Tibial nerve (tissue), 3 donors: ENCODE measurements around the gene WDR27.

Source experiments
- CTCF ChIP-seq, 5 experiments: fragments of 200-600 bp in 3 of 5; fragments of 450-650 bp in 2 of 5; sonication (generic) in 3 of 5; IDR thresholded peaks; one replicate each; pipeline ENCODE4 v1.5.1; 2016 to 2019; ENCODE audit warnings: antibody characterized with exemption in 5 of 5, mild to moderate bottlenecking in 3 of 5, moderate library complexity in 2 of 5
- POLR2A ChIP-seq, 2 donors: fragments of 450-650 bp; IDR thresholded peaks; one replicate each; pipeline ENCODE4 v1.6.1; 2017; ENCODE audit warnings: antibody characterized with exemption in 2 of 2, mild to moderate bottlenecking in 2 of 2, moderate library complexity in 2 of 2

DNA sequence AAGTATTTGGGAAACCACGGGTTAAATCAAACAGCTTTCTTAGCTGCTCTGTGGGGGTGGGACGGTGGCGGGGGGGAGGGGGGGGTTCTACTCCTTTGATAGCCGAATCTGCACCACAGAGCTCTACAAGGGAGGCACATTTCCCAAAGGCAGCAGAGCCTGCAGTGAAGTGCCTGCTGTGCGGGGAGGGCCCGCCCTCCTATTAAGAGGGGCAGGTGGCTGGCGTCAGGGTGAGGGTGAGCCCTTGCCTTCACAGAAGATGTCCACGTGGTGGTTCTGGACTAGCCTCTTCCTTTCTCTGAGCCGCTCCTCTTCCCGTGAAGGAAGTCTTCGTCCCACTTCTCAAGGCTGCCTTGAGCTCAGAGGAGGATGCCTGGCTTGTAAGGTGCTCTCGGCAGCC, 273.3 kb downstream of the WDR27 start:
- TF ChIP-seq POLR2A (IDR thresholded peaks at IDR 0.05) (no peak), CTCF (IDR thresholded peaks at IDR 0.05) (no peak)
